Ishikawa (cell line): Measurements from ENCODE around the gene MIGA2.

Experiments used
- CREB1 ChIP-seq: IDR thresholded peaks from 2 replicates; pipeline ENCODE4 v1.6.1; 2012; ENCODE audit warnings: low read depth
- EGR1 ChIP-seq: IDR thresholded peaks from 2 replicates; pipeline ENCODE4 v1.6.1; 2012
- EP300 ChIP-seq: IDR thresholded peaks from 2 replicates; pipeline ENCODE4 v1.6.1; 2012; ENCODE audit warnings: borderline replicate concordance
- FOXM1 ChIP-seq: IDR thresholded peaks from 2 replicates; pipeline ENCODE4 v1.6.1; 2012; ENCODE audit warnings: low read depth, borderline replicate concordance
- TAF1 ChIP-seq: IDR thresholded peaks from 2 replicates; pipeline ENCODE4 v1.6.1; 2012; ENCODE audit warnings: low read depth, mild to moderate bottlenecking
- TCF12 ChIP-seq: IDR thresholded peaks from 2 replicates; pipeline ENCODE4 v1.6.1; 2012; ENCODE audit warnings: low read depth
- YY1 ChIP-seq: IDR thresholded peaks from 2 replicates; pipeline ENCODE4 v1.6.1; 2012; ENCODE audit warnings: low read depth
- ZBTB7A ChIP-seq: IDR thresholded peaks from 2 replicates; pipeline ENCODE4 v1.6.1; 2012; ENCODE audit warnings: low read depth
- TF ChIP-seq, protein P1 (sequence below): IDR thresholded peaks from 2 replicates; pipeline ENCODE4 v1.6.1; 2012

DNA sequence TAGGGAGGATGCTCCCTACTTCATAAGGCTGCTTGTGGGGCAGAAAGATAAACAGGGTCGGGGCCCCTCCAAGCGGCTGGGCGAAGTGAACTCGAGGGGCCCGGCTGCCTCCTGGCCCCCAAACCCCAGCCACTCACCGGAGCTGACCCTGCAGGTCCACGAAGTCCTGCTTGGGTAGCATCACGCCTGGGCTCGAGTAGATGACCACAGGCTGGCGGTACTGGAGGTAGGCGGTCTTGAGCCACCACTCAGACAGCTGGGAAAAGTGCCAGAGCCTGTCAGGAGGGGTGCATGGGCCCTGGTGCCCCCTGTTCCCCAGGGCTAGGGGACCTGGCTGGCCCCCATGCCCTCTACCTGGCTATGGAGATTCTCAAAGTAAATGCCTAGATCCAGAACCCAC lies 67.6 kb downstream of the MIGA2 start:
- TF ChIP-seq YY1 (no peak), TCF12 (no peak), CREB1 (no peak), EP300 (no peak), EGR1 (no peak), TAF1 (no peak), FOXM1 (no peak), ZBTB7A (no peak)
- TF ChIP-seq, protein P1, sequence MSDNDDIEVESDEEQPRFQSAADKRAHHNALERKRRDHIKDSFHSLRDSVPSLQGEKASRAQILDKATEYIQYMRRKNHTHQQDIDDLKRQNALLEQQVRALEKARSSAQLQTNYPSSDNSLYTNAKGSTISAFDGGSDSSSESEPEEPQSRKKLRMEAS: no peak
